Measurements from ENCODE around the gene SASH1.

GRCh38 chr6:148583631-148584030, 241.0 kb downstream of the SASH1 start:
- no peak for TF ChIP-seq CTCF (IDR thresholded peaks at IDR 0.05; ENCODE audit: low read depth, low read length, poor library complexity, severe bottlenecking)
- no peak for TF ChIP-seq EZH2phosphoT487 (IDR thresholded peaks at IDR 0.05; ENCODE audit: borderline replicate concordance, low read length)

All from DOHH2 (cell line).